IPS-15b (cell line): ENCODE results near the gene NCR2.

ENCODE experiments used
- H3K27me3 ChIP-seq: one replicate; pipeline ENCODE4 v1.6.1; 2013; ENCODE audit warnings: low read length; ENCODE audit not compliant: control insufficient read depth, insufficient read depth
- H3K36me3 ChIP-seq: one replicate; pipeline ENCODE4 v1.6.1; 2013; ENCODE audit warnings: low read length; ENCODE audit not compliant: control insufficient read depth, insufficient read depth
- H3K4me1 ChIP-seq: one replicate; pipeline ENCODE4 v1.6.1; 2013; ENCODE audit warnings: mild to moderate bottlenecking, low read length; ENCODE audit not compliant: control insufficient read depth, insufficient read depth
- H3K4me3 ChIP-seq: one replicate; pipeline ENCODE4 v1.5.1; 2013; ENCODE audit warnings: low read depth, low read length
- H3K9ac ChIP-seq: one replicate; pipeline ENCODE4 v1.6.1; 2013; ENCODE audit warnings: low read depth, mild to moderate bottlenecking, low read length
- H3K9me3 ChIP-seq: one replicate; pipeline ENCODE4 v1.6.1; 2013; ENCODE audit warnings: mild to moderate bottlenecking, low read length; ENCODE audit not compliant: control insufficient read depth, insufficient read depth

NCR2 gene

GRCh38 chr6:41377071-41377470 lies 41.7 kb downstream of the NCR2 start:
- Histone ChIP-seq H3K27me3 (peaks cover 95% of the 10 kb centered on the region), H3K4me3 (no peak overlapping the region), H3K36me3 (no peaks in the 10 kb centered on the region), H3K9me3 (no peaks in the 10 kb centered on the region), H3K4me1 (peaks cover 15% of the 10 kb centered on the region), H3K9ac (no peak overlapping the region)

GRCh38 chr6:41379306-41379705 lies 43.9 kb downstream of the NCR2 start:
- Histone ChIP-seq H3K36me3 (no peaks in the 10 kb centered on the region), H3K9me3 (no peaks in the 10 kb centered on the region), H3K4me1 (peaks cover 12% of the 10 kb centered on the region), H3K4me3 (no peak overlapping the region), H3K27me3 (peaks cover 95% of the 10 kb centered on the region), H3K9ac (no peak overlapping the region)

- H3K4me3 ChIP-seq = no peak overlapping the region
- peaks cover 78% of the 10 kb centered on the region for H3K27me3 ChIP-seq
- H3K9me3 ChIP-seq = no peaks in the 10 kb centered on the region
- no peaks in the 10 kb centered on the region for H3K36me3 ChIP-seq
- no peak overlapping the region for H3K9ac ChIP-seq
- H3K4me1 ChIP-seq = no peaks in the 10 kb centered on the region
Measured at GRCh38 chr6:41386594-41386993, 51.2 kb downstream of the NCR2 start.

- H3K9ac ChIP-seq = no peak overlapping the region
- no peak overlapping the region for H3K4me3 ChIP-seq
- H3K9me3 ChIP-seq = no peaks in the 10 kb centered on the region
- H3K36me3 ChIP-seq = no peaks in the 10 kb centered on the region
- peaks cover 71% of the 10 kb centered on the region for H3K27me3 ChIP-seq
- H3K4me1 ChIP-seq = no peaks in the 10 kb centered on the region
Measured at GRCh38 chr6:41392246-41392645, 56.8 kb downstream of the NCR2 start.

GRCh38 chr6:41396335-41396734 lies 60.9 kb downstream of the NCR2 start:
- Histone ChIP-seq H3K27me3 (peaks cover 79% of the 10 kb centered on the region), H3K4me1 (no peaks in the 10 kb centered on the region), H3K4me3 (no peak overlapping the region), H3K9ac (no peak overlapping the region), H3K36me3 (no peaks in the 10 kb centered on the region), H3K9me3 (no peaks in the 10 kb centered on the region)

GRCh38 chr6:41399424-41399823 lies 64.0 kb downstream of the NCR2 start:
- H3K36me3 ChIP-seq = no peaks in the 10 kb centered on the region
- H3K27me3 ChIP-seq = peaks cover 91% of the 10 kb centered on the region
- no peak overlapping the region for H3K4me3 ChIP-seq
- no peaks in the 10 kb centered on the region for H3K9me3 ChIP-seq
- H3K9ac ChIP-seq = no peak overlapping the region
- H3K4me1 ChIP-seq = no peaks in the 10 kb centered on the region
